H1 (cell line): ENCODE results near the gene ZCCHC17. TPM values are rescaled to one million over a fixed set of nuclear protein-coding genes. Genes with fewer than 3 reads are reported as not detected.

Experiments used
- CHD1 ChIP-seq: IDR thresholded peaks from 2 replicates; pipeline ENCODE4 v1.6.1; 2012; ENCODE audit warnings: low read depth, low read length, improper control_type of control experiment
- CHD7 ChIP-seq: fragments of 300-600 bp; sonication (generic); IDR thresholded peaks from 2 replicates; pipeline ENCODE4 v1.7.1; 2012; ENCODE audit warnings: low read length, moderate library complexity, mild to moderate bottlenecking, inconsistent platforms; ENCODE audit not compliant: insufficient replicate concordance
- GABPA ChIP-seq: IDR thresholded peaks from 2 replicates; pipeline ENCODE4 v1.6.1; 2011; ENCODE audit warnings: mild to moderate bottlenecking, low read length, moderate library complexity, borderline replicate concordance; ENCODE audit not compliant: insufficient read depth
- TEAD4 ChIP-seq: IDR thresholded peaks from 2 replicates; pipeline ENCODE4 v1.6.1; 2012; ENCODE audit warnings: low read depth, low read length, inconsistent platforms, mixed read lengths
- polyA plus RNA-seq, 7 experiments: library from polyadenylated mRNA; depleted of rRNA in 3 of 7; stranded (reverse) in 5 of 7; unstranded in 2 of 7; fragments of >200 nt in 5 of 7; fragments of 200-250 nt in 2 of 7; gene quantifications; 1 replicate in 5 of 7; 2 replicates in 1 of 7; 4 replicates in 1 of 7; pipeline versions ENCODE4 v1.2.1 to v1.2.3, GENCODE V29; 2011 to 2013; ENCODE audit warnings: missing spikeins in 2 of 7, mixed read lengths in 2 of 7
- total RNA-seq: library from RNA; stranded (reverse); fragmentation: NEBNext Ultra II Directional; extraction: Animal tissue kit (Norgen Biotek cat#: 25700); gene quantifications from 2 replicates; pipeline ENCODE4 v1.2.1, GENCODE V29; 2021
- TF ChIP-seq, protein P1 (sequence below): IDR thresholded peaks from 2 replicates; pipeline ENCODE4 v1.6.1; 2012; ENCODE audit warnings: low read length, inconsistent platforms
- TF ChIP-seq, protein P2 (sequence below): IDR thresholded peaks from 2 replicates; pipeline ENCODE4 v1.6.1; 2011; ENCODE audit warnings: low read length, improper control_type of control experiment

ZCCHC17 gene
- total and polyA plus RNA-seq, 2 of the 8 experiments (the other 6 are each of a cell fraction or from before 2014, with no cell fraction given), result 51.6 to 59.3 TPM

GRCh38 chr1:31344503-31344902 lies 47.7 kb downstream of the ZCCHC17 start (continued):
- TF ChIP-seq CHD7 (no peak), CHD1 (no peak), GABPA (no peak), TEAD4 (no peak)
- TF ChIP-seq, protein P1, sequence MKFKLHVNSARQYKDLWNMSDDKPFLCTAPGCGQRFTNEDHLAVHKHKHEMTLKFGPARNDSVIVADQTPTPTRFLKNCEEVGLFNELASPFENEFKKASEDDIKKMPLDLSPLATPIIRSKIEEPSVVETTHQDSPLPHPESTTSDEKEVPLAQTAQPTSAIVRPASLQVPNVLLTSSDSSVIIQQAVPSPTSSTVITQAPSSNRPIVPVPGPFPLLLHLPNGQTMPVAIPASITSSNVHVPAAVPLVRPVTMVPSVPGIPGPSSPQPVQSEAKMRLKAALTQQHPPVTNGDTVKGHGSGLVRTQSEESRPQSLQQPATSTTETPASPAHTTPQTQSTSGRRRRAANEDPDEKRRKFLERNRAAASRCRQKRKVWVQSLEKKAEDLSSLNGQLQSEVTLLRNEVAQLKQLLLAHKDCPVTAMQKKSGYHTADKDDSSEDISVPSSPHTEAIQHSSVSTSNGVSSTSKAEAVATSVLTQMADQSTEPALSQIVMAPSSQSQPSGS, result no peak
- TF ChIP-seq, protein P2, sequence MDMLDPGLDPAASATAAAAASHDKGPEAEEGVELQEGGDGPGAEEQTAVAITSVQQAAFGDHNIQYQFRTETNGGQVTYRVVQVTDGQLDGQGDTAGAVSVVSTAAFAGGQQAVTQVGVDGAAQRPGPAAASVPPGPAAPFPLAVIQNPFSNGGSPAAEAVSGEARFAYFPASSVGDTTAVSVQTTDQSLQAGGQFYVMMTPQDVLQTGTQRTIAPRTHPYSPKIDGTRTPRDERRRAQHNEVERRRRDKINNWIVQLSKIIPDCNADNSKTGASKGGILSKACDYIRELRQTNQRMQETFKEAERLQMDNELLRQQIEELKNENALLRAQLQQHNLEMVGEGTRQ, result no peak
